Activated T-cell treated with anti-CD3 and anti-CD28 coated beads for 1 hour (primary cell): Measurements from ENCODE around the gene DYTN.
"Not testable (repeated sequence)": the region's sequence is repeated elsewhere in the genome, so short reads cannot be mapped to it uniquely, and the experiment has no call there.

ENCODE experiments used
- DNase-seq: peaks from one replicate; pipeline ENCODE4 v3.0.0-alpha.2; 2020; ENCODE audit warnings: low read depth

Gene DYTN, protein sequence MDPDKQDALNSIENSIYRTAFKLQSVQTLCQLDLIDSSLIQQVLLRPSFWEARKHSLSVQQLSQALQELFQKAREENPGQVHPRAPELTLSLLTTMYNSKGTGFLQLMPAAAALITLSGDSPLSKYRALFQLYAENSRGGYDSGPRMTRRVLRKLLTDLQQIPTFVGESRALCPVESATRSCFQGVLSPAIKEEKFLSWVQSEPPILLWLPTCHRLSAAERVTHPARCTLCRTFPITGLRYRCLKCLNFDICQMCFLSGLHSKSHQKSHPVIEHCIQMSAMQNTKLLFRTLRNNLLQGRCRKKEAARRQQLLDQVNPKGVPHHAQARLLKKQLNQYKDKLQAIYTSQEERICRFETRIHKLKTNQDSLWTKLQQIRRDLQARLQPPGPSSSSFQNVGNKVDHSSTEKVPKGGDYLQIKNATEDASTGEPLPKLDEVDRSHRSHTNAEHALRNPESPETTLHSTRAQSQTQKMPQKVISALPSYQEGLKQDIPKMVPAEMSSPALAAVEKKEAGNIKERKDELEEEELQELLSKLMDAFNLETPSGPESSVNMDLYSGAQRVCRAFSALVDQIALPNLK

GRCh38 chr2:206718296-206718695 lies at the start of gene DYTN:
TSS of gene DYTN (minus strand) at chr2:206718396. CDS start at chr2:206718279, 117 bp downstream.
- no peak for DNase-seq

DNA sequence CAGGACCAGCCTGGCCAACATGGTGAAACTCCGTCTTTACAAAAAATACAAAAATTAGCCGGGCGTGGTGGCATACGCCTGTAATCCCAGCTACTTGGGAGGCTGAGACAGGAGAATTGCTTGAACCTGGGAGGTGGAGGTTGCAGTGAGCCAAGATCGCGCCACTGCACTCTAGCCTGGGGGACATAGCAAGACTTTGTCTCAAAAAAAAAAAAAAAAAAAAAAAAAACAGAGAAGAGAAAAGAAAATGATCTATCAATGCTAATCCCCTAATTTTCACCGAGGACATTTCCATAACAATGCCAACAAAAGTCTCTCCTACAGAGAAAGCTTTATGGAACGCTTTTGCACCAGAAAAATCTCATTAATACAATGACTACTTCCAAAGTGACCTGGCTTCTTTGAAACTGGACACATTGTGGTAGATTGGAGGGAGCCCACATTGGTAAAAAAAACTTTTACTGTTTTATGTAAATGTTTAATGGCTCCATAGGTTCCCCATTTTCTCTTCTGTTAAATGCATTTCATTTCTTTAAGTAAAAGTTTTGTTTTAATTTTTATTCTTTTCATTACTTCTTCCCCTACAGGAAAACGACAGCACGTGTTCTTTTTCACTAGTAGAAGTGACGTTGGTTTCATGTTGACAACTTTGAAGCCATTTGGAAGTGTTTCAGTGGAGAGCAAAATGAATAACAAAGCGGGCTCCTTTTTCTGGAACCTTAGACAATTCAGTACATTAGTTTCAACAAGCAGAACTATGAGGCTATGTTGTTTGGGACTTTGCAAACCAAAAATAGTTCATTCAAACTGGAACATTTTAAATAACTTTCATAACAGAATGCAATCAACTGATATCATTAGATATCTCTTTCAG lies 48.1 kb upstream of the DYTN start:
- no peak for DNase-seq

DNA sequence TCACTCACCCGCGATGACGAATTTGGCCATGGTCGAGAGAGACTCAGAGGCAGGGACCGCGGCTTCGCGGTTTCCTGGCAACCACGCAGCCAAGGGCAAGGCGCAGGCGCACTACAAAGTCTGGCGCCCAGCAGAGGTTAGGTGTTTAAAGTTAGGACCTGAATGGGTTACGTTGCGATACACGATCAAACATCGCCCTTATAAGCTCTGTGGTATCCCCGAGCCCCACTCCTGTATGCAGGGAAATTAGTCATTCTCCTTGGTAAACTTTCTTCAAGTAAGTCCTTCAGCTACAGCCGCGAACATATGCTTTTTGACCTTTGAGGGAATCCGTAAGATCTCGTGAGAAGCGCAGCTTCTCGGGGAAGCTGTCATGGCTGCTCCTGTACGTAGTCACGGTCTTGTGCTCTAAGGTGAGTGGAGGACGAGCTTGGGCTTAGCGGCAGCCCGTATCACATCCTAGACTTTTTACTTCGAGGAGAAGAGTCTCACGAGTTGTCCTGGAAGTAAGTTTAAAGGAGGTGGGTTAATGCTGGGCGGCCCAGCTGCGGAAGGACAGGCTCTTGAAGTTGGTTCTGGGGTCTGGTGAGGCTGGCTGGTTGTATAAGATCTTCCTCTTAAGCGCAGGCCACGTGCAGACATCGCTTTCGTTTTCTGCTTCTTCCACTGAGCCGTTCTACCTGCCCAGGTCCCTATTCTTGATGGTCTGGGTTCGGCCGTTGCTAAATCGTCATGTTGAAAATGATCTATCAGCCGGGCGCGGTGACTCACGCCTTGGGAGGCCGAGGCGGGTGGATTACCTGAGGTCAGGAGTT lies 47.3 kb upstream of the DYTN start, which contains the start of the genes FASTKD2 and MDH1B:
FASTKD2 (plus strand) TSS at position 365 of the 815 bp plus-strand sequence. CDS start 1,088 bp downstream, outside the sequence.
MDH1B (minus strand) TSS at position 87 of the 815 bp plus-strand sequence; CDS start at position 30, 57 bp downstream.
- peak; percentile 64 for DNase-seq

DNA sequence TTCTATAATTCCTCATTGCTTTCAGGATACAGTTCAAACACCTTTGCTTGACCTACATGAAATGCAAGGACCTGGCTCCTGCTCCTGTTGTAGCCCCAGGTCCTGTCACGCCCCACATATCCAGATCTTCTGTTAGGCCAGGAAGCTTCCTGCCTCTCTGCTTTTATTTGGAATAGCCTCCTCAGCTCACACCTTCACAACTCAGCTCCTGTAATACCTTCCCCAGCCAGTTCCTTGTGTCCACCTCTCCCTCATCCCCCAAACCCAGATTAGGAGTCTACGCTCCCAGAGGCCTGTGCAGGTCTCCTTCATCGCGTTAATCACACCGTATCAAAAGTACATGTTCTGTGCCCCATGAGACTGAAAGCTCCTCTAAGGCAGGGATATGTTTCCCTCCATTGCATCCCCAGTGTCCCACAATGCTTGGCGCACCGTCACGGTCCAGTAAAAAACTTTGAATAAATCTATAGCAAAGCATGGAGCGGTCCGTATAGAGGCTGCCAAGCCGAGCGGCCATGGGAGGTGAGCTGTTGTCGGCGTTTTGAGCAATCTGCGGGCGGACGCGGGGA lies 46.6 kb upstream of the DYTN start:
- no peak for DNase-seq

DNA sequence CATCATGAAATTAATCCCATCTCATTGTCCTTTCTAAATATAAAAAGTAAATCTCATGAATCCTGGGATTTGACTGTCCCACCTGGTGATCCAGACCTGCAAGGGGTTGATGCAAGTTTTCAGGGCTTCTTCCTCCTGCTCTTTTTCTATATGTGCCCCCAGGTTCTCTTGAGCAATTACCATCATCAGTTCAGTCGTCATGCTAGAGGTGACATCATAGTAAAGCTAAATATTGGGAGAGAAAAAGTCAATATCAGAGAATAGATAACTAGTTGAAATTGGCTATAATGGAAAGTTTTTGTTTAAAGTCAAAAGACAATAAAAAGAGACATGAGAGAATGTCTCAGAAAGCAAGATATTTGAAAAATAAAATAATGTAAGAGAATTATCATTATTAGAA lies 38.6 kb upstream of the DYTN start:
- DNase-seq = no peak

DNA sequence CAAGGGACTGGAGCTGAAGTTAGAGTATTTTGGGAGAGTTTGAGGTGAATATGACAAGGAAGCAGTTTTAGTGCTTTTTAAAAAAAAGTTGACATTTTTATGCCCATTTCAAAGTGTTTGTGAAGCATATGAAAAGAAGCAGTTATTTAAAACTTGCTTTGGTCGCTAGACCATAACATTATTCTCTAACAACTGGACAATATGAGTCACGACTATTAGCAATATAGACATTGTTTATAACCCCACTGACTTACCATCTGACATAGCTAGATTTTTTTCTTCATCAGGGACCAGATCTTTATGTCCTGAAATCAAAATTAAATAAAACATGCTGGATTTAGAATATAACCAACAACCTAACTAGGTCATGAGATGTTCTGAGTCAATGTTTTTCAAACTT lies 22.6 kb upstream of the DYTN start:
- no peak for DNase-seq

- no peak for DNase-seq
These were observed 21.1 kb upstream of the DYTN start for GRCh38 chr2:206739271-206739670.

DNA sequence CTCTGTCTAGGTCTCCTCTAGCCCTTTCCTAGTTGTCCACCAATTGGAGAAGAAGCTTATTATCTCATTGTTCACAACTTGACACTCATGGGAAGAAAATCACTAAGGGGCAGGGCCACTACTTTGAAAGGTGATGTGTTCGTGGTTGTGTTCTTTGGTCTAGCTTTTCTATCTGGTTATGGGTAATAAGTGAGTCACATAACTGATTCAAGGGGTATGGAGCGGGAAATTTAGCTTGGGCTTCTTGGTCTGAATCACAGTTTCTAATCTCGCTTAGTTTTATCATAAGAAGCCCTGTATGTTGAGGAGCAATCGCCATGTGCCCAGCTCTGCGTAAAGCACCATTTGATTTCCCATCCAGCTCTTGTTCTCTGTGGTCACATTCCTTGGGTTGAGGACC lies 18.7 kb upstream of the DYTN start:
- DNase-seq = no peak

- no peak for DNase-seq
These were observed 15.1 kb upstream of the DYTN start for GRCh38 chr2:206733341-206733740.

GRCh38 chr2:206728277-206729199 lies 10.3 kb upstream of the DYTN start:
- no peak for DNase-seq

GRCh38 chr2:206727287-206727686 lies 9.1 kb upstream of the DYTN start:
- DNase-seq = no peak

- no peak for DNase-seq
These were observed 5.1 kb upstream of the DYTN start for GRCh38 chr2:206723288-206723687.

- DNase-seq = no peak
These were observed 3.2 kb upstream of the DYTN start for GRCh38 chr2:206721256-206721920.

DNA sequence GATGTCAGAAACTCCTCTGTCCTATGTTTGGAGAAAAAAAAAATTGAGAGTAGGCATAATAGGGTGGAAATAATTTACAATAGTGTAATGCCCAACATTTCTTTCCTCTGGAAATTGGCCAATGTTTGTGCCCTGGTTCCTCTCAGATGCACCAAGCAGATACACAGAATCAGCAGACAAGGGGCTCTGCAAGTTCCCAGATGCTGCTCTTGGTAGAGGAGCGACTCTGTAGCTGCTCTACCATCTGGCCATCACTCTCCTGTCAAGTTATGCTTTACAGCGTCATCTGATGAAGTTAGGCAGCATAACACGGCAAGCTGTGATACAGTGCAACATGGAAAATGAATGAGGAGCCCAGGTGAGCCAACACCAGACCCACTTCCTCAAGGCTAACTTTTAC lies 1.6 kb downstream of the DYTN start:
- no peak for DNase-seq

GRCh38 chr2:206715183-206715582 lies 3.0 kb downstream of the DYTN start:
- DNase-seq = not testable (repeated sequence)

- DNase-seq = no peak
These were observed 4.5 kb downstream of the DYTN start for GRCh38 chr2:206713746-206714145.

- no peak for DNase-seq
These were observed 9.9 kb downstream of the DYTN start for GRCh38 chr2:206708286-206708685.

- DNase-seq = no peak
These were observed 11.0 kb downstream of the DYTN start for GRCh38 chr2:206707164-206707701.

DNA sequence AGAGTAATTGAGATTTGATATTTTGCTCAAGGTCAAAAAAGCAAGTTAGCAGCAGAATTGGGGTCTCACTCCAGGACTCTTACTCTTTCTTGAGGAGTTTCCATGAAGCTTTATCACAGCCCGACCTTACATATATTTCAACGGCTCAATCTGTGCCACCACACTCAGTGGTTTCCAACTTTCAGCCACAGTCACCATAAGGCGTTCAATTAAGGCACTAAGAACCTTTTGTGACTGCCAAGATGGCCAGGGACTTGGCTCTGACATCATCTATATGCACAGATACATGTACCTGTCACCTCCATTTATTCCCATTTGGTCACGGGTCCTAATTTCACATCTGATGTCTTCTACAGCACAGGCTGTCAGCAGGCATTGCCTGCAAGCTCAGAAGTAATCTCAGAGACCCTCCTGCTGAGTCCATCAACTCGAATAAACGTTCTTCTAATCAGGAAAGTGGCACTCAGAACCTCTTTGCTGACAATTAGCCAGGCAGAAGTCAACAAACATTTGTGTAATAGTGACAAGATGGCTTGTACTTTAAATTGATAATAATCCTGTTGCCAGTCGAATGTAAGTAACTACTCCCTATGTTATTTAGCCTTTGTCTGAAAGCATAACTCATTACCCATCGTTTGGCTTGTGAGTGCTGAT lies 16.1 kb downstream of the DYTN start:
- DNase-seq = no peak
